SK-N-SH (cell line): Measurements from ENCODE around the gene IL15RA.

Experiments used
- CHD2 ChIP-seq: fragments of 150-350 bp; IDR thresholded peaks from 2 replicates; pipeline ENCODE4 v1.6.1; 2018; ENCODE audit warnings: low read length; ENCODE audit not compliant: partially characterized antibody
- EP300 ChIP-seq, 2 experiments: IDR thresholded peaks; 2 replicates each; pipeline versions ENCODE4 v1.4.0 to v1.6.1; 2012; ENCODE audit warnings: borderline replicate concordance in 1 of 2, low read depth in 1 of 2, low read length in 1 of 2
- EZH2phosphoT487 ChIP-seq: fragments of 200-600 bp; sonication (generic); IDR thresholded peaks from 2 replicates; pipeline ENCODE4 v1.6.1; 2017; ENCODE audit warnings: low read depth, mixed run types, mild to moderate bottlenecking, antibody characterized with exemption, moderate library complexity, borderline replicate concordance
- MXI1 ChIP-seq: IDR thresholded peaks from 2 replicates; pipeline ENCODE4 v1.6.1; 2012; ENCODE audit warnings: mild to moderate bottlenecking, low read depth, low read length, improper control_type of control experiment
- POLR2AphosphoS5 ChIP-seq: IDR thresholded peaks from 2 replicates; pipeline ENCODE4 v1.6.1; 2012; ENCODE audit warnings: low read depth, low read length
- RAD21 ChIP-seq: IDR thresholded peaks from 2 replicates; pipeline ENCODE4 v1.6.1; 2012; ENCODE audit warnings: mild to moderate bottlenecking, low read length
- TF ChIP-seq, protein P1 (sequence below): IDR thresholded peaks from 2 replicates; pipeline ENCODE4 v1.6.1; 2012; ENCODE audit warnings: mild to moderate bottlenecking, low read depth, low read length, moderate library complexity
- TF ChIP-seq, protein P2 (sequence below): fragments of 200-600 bp; sonication (generic); IDR thresholded peaks from 2 replicates; pipeline ENCODE4 v1.6.1; 2017; ENCODE audit warnings: antibody characterized with exemption, mild to moderate bottlenecking, moderate library complexity

DNA sequence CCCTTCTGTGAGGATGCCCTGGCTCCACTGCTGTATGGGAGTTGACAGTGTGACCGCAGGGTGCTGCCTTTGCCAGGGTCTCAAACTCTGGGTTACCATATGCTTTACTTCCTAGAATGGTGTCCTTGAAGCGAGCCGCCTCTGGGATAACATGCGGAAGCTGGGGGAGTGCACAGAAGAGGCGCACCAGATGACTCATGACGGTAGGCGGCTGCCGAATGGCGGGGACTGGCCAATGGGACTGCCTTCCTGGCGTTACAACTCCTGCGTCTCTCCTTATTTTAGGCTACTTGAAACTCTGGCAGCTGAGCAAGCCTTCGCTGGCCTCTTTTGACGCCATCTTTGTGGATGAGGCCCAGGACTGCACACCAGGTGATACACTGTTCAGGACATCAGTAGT, 60.0 kb downstream of the IL15RA start:
- TF ChIP-seq MXI1 (no peak), CHD2 (no peak), EP300 (IDR thresholded peaks at IDR 0.05; ENCODE audit: borderline replicate concordance in 1 of 2, low read depth in 1 of 2, low read length in 1 of 2) (no peak), POLR2AphosphoS5 (no peak), EZH2phosphoT487 (no peak), RAD21 (no peak)
- TF ChIP-seq, protein P1, sequence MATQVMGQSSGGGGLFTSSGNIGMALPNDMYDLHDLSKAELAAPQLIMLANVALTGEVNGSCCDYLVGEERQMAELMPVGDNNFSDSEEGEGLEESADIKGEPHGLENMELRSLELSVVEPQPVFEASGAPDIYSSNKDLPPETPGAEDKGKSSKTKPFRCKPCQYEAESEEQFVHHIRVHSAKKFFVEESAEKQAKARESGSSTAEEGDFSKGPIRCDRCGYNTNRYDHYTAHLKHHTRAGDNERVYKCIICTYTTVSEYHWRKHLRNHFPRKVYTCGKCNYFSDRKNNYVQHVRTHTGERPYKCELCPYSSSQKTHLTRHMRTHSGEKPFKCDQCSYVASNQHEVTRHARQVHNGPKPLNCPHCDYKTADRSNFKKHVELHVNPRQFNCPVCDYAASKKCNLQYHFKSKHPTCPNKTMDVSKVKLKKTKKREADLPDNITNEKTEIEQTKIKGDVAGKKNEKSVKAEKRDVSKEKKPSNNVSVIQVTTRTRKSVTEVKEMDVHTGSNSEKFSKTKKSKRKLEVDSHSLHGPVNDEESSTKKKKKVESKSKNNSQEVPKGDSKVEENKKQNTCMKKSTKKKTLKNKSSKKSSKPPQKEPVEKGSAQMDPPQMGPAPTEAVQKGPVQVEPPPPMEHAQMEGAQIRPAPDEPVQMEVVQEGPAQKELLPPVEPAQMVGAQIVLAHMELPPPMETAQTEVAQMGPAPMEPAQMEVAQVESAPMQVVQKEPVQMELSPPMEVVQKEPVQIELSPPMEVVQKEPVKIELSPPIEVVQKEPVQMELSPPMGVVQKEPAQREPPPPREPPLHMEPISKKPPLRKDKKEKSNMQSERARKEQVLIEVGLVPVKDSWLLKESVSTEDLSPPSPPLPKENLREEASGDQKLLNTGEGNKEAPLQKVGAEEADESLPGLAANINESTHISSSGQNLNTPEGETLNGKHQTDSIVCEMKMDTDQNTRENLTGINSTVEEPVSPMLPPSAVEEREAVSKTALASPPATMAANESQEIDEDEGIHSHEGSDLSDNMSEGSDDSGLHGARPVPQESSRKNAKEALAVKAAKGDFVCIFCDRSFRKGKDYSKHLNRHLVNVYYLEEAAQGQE: no peak
- TF ChIP-seq, protein P2, sequence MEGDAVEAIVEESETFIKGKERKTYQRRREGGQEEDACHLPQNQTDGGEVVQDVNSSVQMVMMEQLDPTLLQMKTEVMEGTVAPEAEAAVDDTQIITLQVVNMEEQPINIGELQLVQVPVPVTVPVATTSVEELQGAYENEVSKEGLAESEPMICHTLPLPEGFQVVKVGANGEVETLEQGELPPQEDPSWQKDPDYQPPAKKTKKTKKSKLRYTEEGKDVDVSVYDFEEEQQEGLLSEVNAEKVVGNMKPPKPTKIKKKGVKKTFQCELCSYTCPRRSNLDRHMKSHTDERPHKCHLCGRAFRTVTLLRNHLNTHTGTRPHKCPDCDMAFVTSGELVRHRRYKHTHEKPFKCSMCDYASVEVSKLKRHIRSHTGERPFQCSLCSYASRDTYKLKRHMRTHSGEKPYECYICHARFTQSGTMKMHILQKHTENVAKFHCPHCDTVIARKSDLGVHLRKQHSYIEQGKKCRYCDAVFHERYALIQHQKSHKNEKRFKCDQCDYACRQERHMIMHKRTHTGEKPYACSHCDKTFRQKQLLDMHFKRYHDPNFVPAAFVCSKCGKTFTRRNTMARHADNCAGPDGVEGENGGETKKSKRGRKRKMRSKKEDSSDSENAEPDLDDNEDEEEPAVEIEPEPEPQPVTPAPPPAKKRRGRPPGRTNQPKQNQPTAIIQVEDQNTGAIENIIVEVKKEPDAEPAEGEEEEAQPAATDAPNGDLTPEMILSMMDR: no peak
